HFFc6 (cell line): ENCODE data around the gene ARPC4. TPM values are rescaled to one million over a fixed set of nuclear protein-coding genes. Genes with fewer than 3 reads are reported as not detected.

Experiments used
- DNase-seq: peaks from one replicate; pipeline ENCODE4 v3.0.0-alpha.2; 2018
- H3K27ac Mint-ChIP-seq: 2 replicates; pipeline ENCODE4 v1.8.0; 2020; ENCODE audit warnings: mild to moderate bottlenecking, mixed read lengths
- H3K27me3 Mint-ChIP-seq: 2 replicates; pipeline ENCODE4 v1.8.0; 2021; ENCODE audit warnings: mild to moderate bottlenecking, moderate library complexity, mixed read lengths; ENCODE audit not compliant: insufficient read depth
- H3K36me3 Mint-ChIP-seq: 2 replicates; pipeline ENCODE4 v1.8.0; 2021; ENCODE audit warnings: low read depth, mixed read lengths
- H3K4me1 Mint-ChIP-seq: 2 replicates; pipeline ENCODE4 v1.8.0; 2020; ENCODE audit warnings: low read depth, mixed read lengths
- H3K4me3 Mint-ChIP-seq: 2 replicates; pipeline ENCODE4 v1.8.0; 2020; ENCODE audit warnings: mild to moderate bottlenecking, moderate library complexity, mixed read lengths
- H3K9me3 Mint-ChIP-seq: 2 replicates; pipeline ENCODE4 v1.8.0; 2020; ENCODE audit warnings: mild to moderate bottlenecking, mixed read lengths
- CTCF ChIP-seq: fragments of 200-600 bp; sonication (generic); IDR thresholded peaks from 2 replicates; pipeline ENCODE4 v1.5.0; 2021; ENCODE audit warnings: antibody characterized with exemption, mild to moderate bottlenecking
- total RNA-seq, 6 experiments: library from RNA; stranded (reverse); fragmentation: NEBNext Ultra II Directional; extraction: Animal tissue kit (Norgen Biotek cat#: 25700); gene quantifications; 2 replicates in 1 of 6; 3 replicates in 5 of 6; pipeline ENCODE4 v1.2.3, GENCODE V29; 2021

ARPC4 gene
- total RNA-seq, 6 experiments from 2014 or later, result 252 to 303 (median 266) TPM

- peak overlapping the region; percentile 68 for H3K27ac Mint-ChIP-seq
- H3K4me1 Mint-ChIP-seq, result peaks cover 32% of the 10 kb centered on the region
- no peak overlapping the region for H3K4me3 Mint-ChIP-seq
- H3K27me3 Mint-ChIP-seq, result no peaks in the 10 kb centered on the region
- no peaks in the 10 kb centered on the region for H3K9me3 Mint-ChIP-seq
- H3K36me3 Mint-ChIP-seq, result peaks cover 26% of the 10 kb centered on the region
- DNase-seq, result no peak
- no peak for TF ChIP-seq CTCF
These were observed 38.2 kb upstream of the ARPC4 start for GRCh38 chr3:9754678-9755077.

- TF ChIP-seq CTCF, result no peak
- no peak for DNase-seq
- H3K4me1 Mint-ChIP-seq, result peaks cover 10% of the 10 kb centered on the region
- H3K27ac Mint-ChIP-seq, result no peak overlapping the region
- H3K36me3 Mint-ChIP-seq, result peaks cover 31% of the 10 kb centered on the region
- H3K27me3 Mint-ChIP-seq, result peaks cover 2% of the 10 kb centered on the region; the same call in 1 of the 2 replicates
- H3K4me3 Mint-ChIP-seq, result no peak overlapping the region
- no peaks in the 10 kb centered on the region for H3K9me3 Mint-ChIP-seq
These were observed 35.5 kb upstream of the ARPC4 start for GRCh38 chr3:9757427-9757826.

- H3K4me3 Mint-ChIP-seq, result no peak overlapping the region
- DNase-seq, result no peak
- H3K27me3 Mint-ChIP-seq, result peaks cover 6% of the 10 kb centered on the region
These were observed 31.9 kb upstream of the ARPC4 start for GRCh38 chr3:9760779-9761505.

GRCh38 chr3:9761919-9762318, 31.0 kb upstream of the ARPC4 start:
- Mint-ChIP-seq H3K4me3 (no peak overlapping the region), H3K36me3 (peaks cover 29% of the 10 kb centered on the region), H3K27ac (no peak overlapping the region), H3K4me1 (peaks cover 4% of the 10 kb centered on the region), H3K27me3 (peaks cover 6% of the 10 kb centered on the region), H3K9me3 (no peaks in the 10 kb centered on the region)
- no peak for TF ChIP-seq CTCF
- DNase-seq, result no peak

More at GRCh38 chr3:9760779-9761505, 31.9 kb upstream of the ARPC4 start:
- H3K27ac Mint-ChIP-seq, result no peak overlapping the region
- H3K9me3 Mint-ChIP-seq, result no peaks in the 10 kb centered on the region
- TF ChIP-seq CTCF, result no peak
- no peaks in the 10 kb centered on the region for H3K4me1 Mint-ChIP-seq
- peaks cover 26% of the 10 kb centered on the region for H3K36me3 Mint-ChIP-seq

GRCh38 chr3:9762871-9763270, 30.0 kb upstream of the ARPC4 start:
- H3K36me3 Mint-ChIP-seq, result peaks cover 29% of the 10 kb centered on the region
- H3K9me3 Mint-ChIP-seq, result no peaks in the 10 kb centered on the region
- H3K4me1 Mint-ChIP-seq, result peaks cover 14% of the 10 kb centered on the region
- H3K27ac Mint-ChIP-seq, result no peak overlapping the region
- no peak for TF ChIP-seq CTCF
- no peak overlapping the region for H3K4me3 Mint-ChIP-seq
- no peak for DNase-seq
- H3K27me3 Mint-ChIP-seq, result peaks cover 6% of the 10 kb centered on the region
